GM12878 (cell line): ENCODE measurements around the gene FCER2.

Experiments used
- CTCF ChIP-seq, 3 experiments: IDR thresholded peaks in 2 of 3; conservative IDR thresholded peaks in 1 of 3; 2 replicates each; pipeline ENCODE4 v1.5.1; 2011; ENCODE audit warnings: low read depth in 3 of 3, low read length in 3 of 3, mild to moderate bottlenecking in 3 of 3, control low read depth in 2 of 3, moderate library complexity in 2 of 3, inconsistent platforms in 1 of 3, mixed read lengths in 1 of 3; ENCODE audit not compliant: control insufficient read depth in 2 of 3, insufficient read depth in 1 of 3; ENCODE audit errors: extremely low read depth in 1 of 3
- EP300 ChIP-seq, 2 experiments: fragments of 150-350 bp in 1 of 2; IDR thresholded peaks; 2 replicates each; pipeline ENCODE4 v1.6.1; 2011 to 2012; ENCODE audit warnings: low read depth in 2 of 2, low read length in 2 of 2, borderline replicate concordance in 1 of 2, improper control_type of control experiment in 1 of 2, inconsistent platforms in 1 of 2; ENCODE audit not compliant: control insufficient read depth in 1 of 2
- GABPA ChIP-seq: IDR thresholded peaks from 2 replicates; pipeline ENCODE4 v1.6.1; 2014; ENCODE audit warnings: antibody characterized with exemption, low read depth, mild to moderate bottlenecking, inconsistent platforms
- IKZF1 ChIP-seq: fragments of 450-650 bp; conservative IDR thresholded peaks from 2 replicates; pipeline ENCODE4 v1.6.1; 2017; ENCODE audit warnings: antibody characterized with exemption, mild to moderate bottlenecking
- POLR2A ChIP-seq: IDR thresholded peaks from 2 replicates; pipeline ENCODE4 v1.6.1; 2011; ENCODE audit warnings: low read depth, mild to moderate bottlenecking, low read length

GRCh38 chr19:7676854-7677253, 25.1 kb downstream of the FCER2 start, which contains the start of gene MCEMP1:
- TF ChIP-seq CTCF (IDR thresholded peaks at IDR 0.05 in 2 of 3, conservative IDR thresholded peaks at IDR 0.05 in 1 of 3; ENCODE audit: control insufficient read depth in 2 of 3, extremely low read depth in 1 of 3, insufficient read depth in 1 of 3, low read depth in 3 of 3, low read length in 3 of 3) (no peak), IKZF1 (no peak), GABPA (no peak), POLR2A (no peak), EP300 (IDR thresholded peaks at IDR 0.05; ENCODE audit: borderline replicate concordance in 1 of 2, control insufficient read depth in 1 of 2, low read depth in 2 of 2, low read length in 2 of 2) (no peak)
